ENCODE measurements around the gene ICAM2. TPM values are rescaled to one million over a fixed set of nuclear protein-coding genes. Genes with fewer than 3 reads are reported as not detected.
A peak's percentile ranks its signal among the peaks of the same experiment; 100 is the strongest.

The ICAM2 gene
- total RNA-seq = 10 to 100 TPM; 39.7 to 82.4 (median 56.3) TPM

GRCh38 chr17:64020056-64020766 is at the start of gene ICAM2:
Gene ICAM2, minus strand, starts transcription at chr17:64020633. Its CDS starts 13,942 bp downstream, at chr17:64006691.
- Histone ChIP-seq H3K4me3 (peak within 1 kb of the TSS; percentile 46 to 61 (median 51)), H3K27ac (peak within 1 kb of the TSS; percentile 71 to 82 (median 78)), H3K27me3 (no peaks in the 10 kb centered on the region), H3K9me3 (no peaks in the 10 kb centered on the region), H3K4me1 (peaks cover 0 to under 1% of the 10 kb centered on the region in 2 donors), H3K36me3 (no peaks in the 10 kb centered on the region)
- ATAC-seq (peak; percentile 70 to 74), DNase-seq (peak; percentile 37 to 53)
- intact Hi-C loops (cut with DNase I; ENCODE audit: low total_unique reads) = no loop called here
- TF ChIP-seq, protein P1, sequence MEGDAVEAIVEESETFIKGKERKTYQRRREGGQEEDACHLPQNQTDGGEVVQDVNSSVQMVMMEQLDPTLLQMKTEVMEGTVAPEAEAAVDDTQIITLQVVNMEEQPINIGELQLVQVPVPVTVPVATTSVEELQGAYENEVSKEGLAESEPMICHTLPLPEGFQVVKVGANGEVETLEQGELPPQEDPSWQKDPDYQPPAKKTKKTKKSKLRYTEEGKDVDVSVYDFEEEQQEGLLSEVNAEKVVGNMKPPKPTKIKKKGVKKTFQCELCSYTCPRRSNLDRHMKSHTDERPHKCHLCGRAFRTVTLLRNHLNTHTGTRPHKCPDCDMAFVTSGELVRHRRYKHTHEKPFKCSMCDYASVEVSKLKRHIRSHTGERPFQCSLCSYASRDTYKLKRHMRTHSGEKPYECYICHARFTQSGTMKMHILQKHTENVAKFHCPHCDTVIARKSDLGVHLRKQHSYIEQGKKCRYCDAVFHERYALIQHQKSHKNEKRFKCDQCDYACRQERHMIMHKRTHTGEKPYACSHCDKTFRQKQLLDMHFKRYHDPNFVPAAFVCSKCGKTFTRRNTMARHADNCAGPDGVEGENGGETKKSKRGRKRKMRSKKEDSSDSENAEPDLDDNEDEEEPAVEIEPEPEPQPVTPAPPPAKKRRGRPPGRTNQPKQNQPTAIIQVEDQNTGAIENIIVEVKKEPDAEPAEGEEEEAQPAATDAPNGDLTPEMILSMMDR (IDR thresholded peaks at IDR 0.05 in 4 of 5, conservative IDR thresholded peaks at IDR 0.05 in 1 of 5) = peak in 1 of 5 experiments; percentile 25
- TF ChIP-seq POLR2A (IDR thresholded peaks at IDR 0.05) = peak; percentile 45 to 71
- in situ Hi-C loops (cut with MboI; ENCODE audit: low sequenced_read_pairs in 4 of 4) = loop anchor here in 3 of 4 donors (5.0 to 10.0 kb wide), 5 partner anchors 95 to 265 kb away; partner anchors contain the start of genes CSHL1 (in 2 of the 3), ERN1 (in 1 of the 3) and GH1 (in 1 of the 3)

DNA sequence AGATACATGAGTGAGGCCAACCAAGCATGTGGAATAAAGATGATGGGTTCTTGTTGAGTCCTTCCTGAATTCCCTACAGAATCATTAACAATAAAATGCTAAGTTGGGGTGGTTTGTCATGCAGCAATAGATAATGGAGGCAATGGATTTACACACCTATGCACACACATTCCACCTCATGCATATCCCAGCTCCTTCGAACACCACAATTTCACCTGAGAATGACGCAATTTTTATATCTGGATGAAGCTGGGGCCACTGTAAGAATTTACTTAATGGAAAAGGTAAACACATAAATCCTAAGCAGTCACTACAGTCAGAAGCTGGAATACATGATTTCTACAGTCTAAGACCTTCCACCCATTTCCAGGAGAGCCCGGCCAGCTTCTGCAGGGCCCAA is 49.8 kb upstream of the ICAM2 start:
- ATAC-seq (no peak), DNase-seq (no peak)
- no peaks in the 10 kb centered on the region for H3K27me3 ChIP-seq
- H3K9me3 ChIP-seq = peaks cover 0 to 5% (median 3%) of the 10 kb centered on the region in 3 donors
- no peak for TF ChIP-seq POLR2A (IDR thresholded peaks at IDR 0.05)
- TF ChIP-seq, protein P1 (IDR thresholded peaks at IDR 0.05 in 4 of 5, conservative IDR thresholded peaks at IDR 0.05 in 1 of 5) = no peak
- in situ Hi-C loops (cut with MboI; ENCODE audit: low sequenced_read_pairs in 4 of 4) (loop anchor here in 1 of 4 donors (25.0 kb wide), 1 partner anchor 217 kb away; no protein-coding TSS in a partner anchor), intact Hi-C loops (cut with DNase I; ENCODE audit: low total_unique reads) (no loop called here)
- H3K4me3 ChIP-seq = no peak overlapping the region
- H3K27ac ChIP-seq = no peak overlapping the region
- peaks cover 5 to 53% of the 10 kb centered on the region in 2 donors for H3K36me3 ChIP-seq
- peaks cover 0 to 3% of the 10 kb centered on the region in 2 donors for H3K4me1 ChIP-seq

DNA sequence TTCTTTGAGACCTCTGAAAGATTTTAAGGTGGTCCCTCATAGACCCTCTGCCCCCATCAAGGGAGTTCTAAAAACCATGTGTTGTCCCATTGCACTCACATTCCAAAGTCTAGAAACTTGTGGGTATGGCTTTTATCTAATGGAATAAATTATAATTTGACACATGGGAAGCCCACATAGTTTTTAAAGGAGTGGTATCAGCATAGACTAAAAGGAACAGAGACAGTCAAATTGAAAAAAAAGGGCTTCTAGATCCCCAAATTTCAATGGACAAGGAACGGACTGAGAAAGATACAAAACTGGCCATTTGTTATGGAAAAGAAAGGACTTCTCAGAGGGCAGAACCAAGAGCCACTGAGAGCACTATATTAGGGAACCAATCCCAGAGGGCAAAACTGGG is 48.7 kb upstream of the ICAM2 start:
- no peak overlapping the region for H3K4me3 ChIP-seq
- DNase-seq (no peak), ATAC-seq (no peak)
- TF ChIP-seq POLR2A (IDR thresholded peaks at IDR 0.05) = no peak
- TF ChIP-seq, protein P1 (IDR thresholded peaks at IDR 0.05 in 4 of 5, conservative IDR thresholded peaks at IDR 0.05 in 1 of 5) = no peak
- H3K27me3 ChIP-seq = no peaks in the 10 kb centered on the region
- intact Hi-C loops (cut with DNase I; ENCODE audit: low total_unique reads) = no loop called here
- peaks cover 0 to 5% (median 3%) of the 10 kb centered on the region in 3 donors for H3K9me3 ChIP-seq
- no peaks in the 10 kb centered on the region for H3K4me1 ChIP-seq
- peaks cover 5 to 59% of the 10 kb centered on the region in 2 donors for H3K36me3 ChIP-seq
- in situ Hi-C loops (cut with MboI; ENCODE audit: low sequenced_read_pairs in 4 of 4) = loop anchor here in 1 of 4 donors (25.0 kb wide), 1 partner anchor 218 kb away; no protein-coding TSS in a partner anchor
- no peak overlapping the region for H3K27ac ChIP-seq

DNA sequence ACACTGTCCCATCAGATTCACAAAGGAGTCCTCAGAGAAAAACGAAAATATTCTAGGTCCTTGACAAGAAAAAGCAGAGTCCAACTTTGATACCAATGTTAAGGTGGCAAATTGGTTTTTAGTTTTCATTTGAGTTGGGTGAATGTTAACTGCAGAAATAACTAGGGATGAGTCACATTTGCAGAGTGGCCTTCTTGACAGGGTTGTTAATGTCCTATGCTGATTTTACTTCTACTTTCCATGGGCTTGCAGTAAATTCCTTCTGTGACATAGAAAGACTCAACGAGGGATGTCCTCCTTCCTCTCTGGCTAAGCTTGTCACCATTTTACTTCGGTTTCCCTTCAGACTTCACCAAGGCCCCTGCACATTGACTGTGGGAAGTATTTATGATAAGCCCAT is 47.2 kb upstream of the ICAM2 start:
- Histone ChIP-seq H3K27ac (no peak overlapping the region), H3K4me1 (no peaks in the 10 kb centered on the region), H3K36me3 (peaks cover 5 to 54% of the 10 kb centered on the region in 2 donors), H3K4me3 (no peak overlapping the region), H3K9me3 (peaks cover 0 to 5% (median 3%) of the 10 kb centered on the region in 3 donors), H3K27me3 (no peaks in the 10 kb centered on the region)
- in situ Hi-C loops (cut with MboI; ENCODE audit: low sequenced_read_pairs in 4 of 4) = loop anchor here in 1 of 4 donors (25.0 kb wide), 1 partner anchor 220 kb away; no protein-coding TSS in a partner anchor
- intact Hi-C loops (cut with DNase I; ENCODE audit: low total_unique reads) = no loop called here
- ATAC-seq = no peak
- no peak for DNase-seq
- TF ChIP-seq, protein P1 (IDR thresholded peaks at IDR 0.05 in 4 of 5, conservative IDR thresholded peaks at IDR 0.05 in 1 of 5) = no peak
- no peak for TF ChIP-seq POLR2A (IDR thresholded peaks at IDR 0.05)
